ENCODE data around the gene DSE. TPM values are rescaled to one million over a fixed set of nuclear protein-coding genes. Genes with fewer than 3 reads are reported as not detected.
"Not testable (repeated sequence)": the region's sequence is repeated elsewhere in the genome, so short reads cannot be mapped to it uniquely, and the experiment has no call there.

DSE gene
- total RNA-seq, 1 donor = 93.3 TPM

GRCh38 chr6:116328528-116328903 lies 42.2 kb upstream of the DSE start:
- no peak for TF ChIP-seq CTCF (IDR thresholded peaks at IDR 0.05; ENCODE audit: insufficient read depth, low read depth, low read length)
- peak; percentile 26 for DNase-seq (ENCODE audit: low read depth)
- no peak overlapping the region for H3K4me3 ChIP-seq (ENCODE audit: low read depth, low read length)

GRCh38 chr6:116329156-116329555 lies 41.6 kb upstream of the DSE start:
- peak; percentile 20 for DNase-seq (ENCODE audit: low read depth)
- TF ChIP-seq CTCF (IDR thresholded peaks at IDR 0.05; ENCODE audit: insufficient read depth, low read depth, low read length) = no peak
- no peak overlapping the region for H3K4me3 ChIP-seq (ENCODE audit: low read depth, low read length)

- no peak for TF ChIP-seq CTCF (IDR thresholded peaks at IDR 0.05; ENCODE audit: insufficient read depth, low read depth, low read length)
- no peak overlapping the region for H3K4me3 ChIP-seq (ENCODE audit: low read depth, low read length)
- DNase-seq (ENCODE audit: low read depth) = no peak
Observed at GRCh38 chr6:116330511-116330910, 40.2 kb upstream of the DSE start.

- DNase-seq (ENCODE audit: low read depth) = no peak
Observed at GRCh38 chr6:116332096-116332495, 38.7 kb upstream of the DSE start.

GRCh38 chr6:116334638-116335409 lies 35.9 kb upstream of the DSE start:
- H3K4me3 ChIP-seq (ENCODE audit: low read depth, low read length) = not testable (repeated sequence)
- peak; percentile 48 for DNase-seq (ENCODE audit: low read depth)

More at GRCh38 chr6:116332096-116332495, 38.7 kb upstream of the DSE start:
- H3K4me3 ChIP-seq (ENCODE audit: low read depth, low read length) = no peak overlapping the region
- no peak for TF ChIP-seq CTCF (IDR thresholded peaks at IDR 0.05; ENCODE audit: insufficient read depth, low read depth, low read length)

- no peak overlapping the region for H3K4me3 ChIP-seq (ENCODE audit: low read depth, low read length)
- no peak for TF ChIP-seq CTCF (IDR thresholded peaks at IDR 0.05; ENCODE audit: insufficient read depth, low read depth, low read length)
- peak; percentile 17 for DNase-seq (ENCODE audit: low read depth)
Observed at GRCh38 chr6:116335612-116336215, 35.0 kb upstream of the DSE start.

GRCh38 chr6:116338943-116339342 lies 31.8 kb upstream of the DSE start:
- no peak for DNase-seq (ENCODE audit: low read depth)
- no peak overlapping the region for H3K4me3 ChIP-seq (ENCODE audit: low read depth, low read length)
- no peak for TF ChIP-seq CTCF (IDR thresholded peaks at IDR 0.05; ENCODE audit: insufficient read depth, low read depth, low read length)

GRCh38 chr6:116340625-116341024 lies 30.1 kb upstream of the DSE start:
- not testable (repeated sequence) for H3K4me3 ChIP-seq (ENCODE audit: low read depth, low read length); DNase-seq (ENCODE audit: low read depth)

Data from fibroblast of villous mesenchyme (primary cell).